HG03469 (cell line): ENCODE results near the gene SHQ1.
"Not testable (repeated sequence)": the region's sequence is repeated elsewhere in the genome, so short reads cannot be mapped to it uniquely, and the experiment has no call there.

ENCODE experiments used
- ATAC-seq: cut with Tn5 transposase; IDR thresholded peaks from one replicate; pipeline ENCODE4 v1.9.1; 2021; ENCODE audit warnings: mild to moderate bottlenecking, moderate library complexity, moderate number of reproducible peaks; ENCODE audit not compliant: unreplicated experiment

Gene SHQ1

GRCh38 chr3:72722930-72723726 lies 125.1 kb downstream of the SHQ1 start:
- no peak for ATAC-seq

GRCh38 chr3:72721683-72722381 lies 126.4 kb downstream of the SHQ1 start:
- ATAC-seq = no peak

- ATAC-seq = no peak
Measured at GRCh38 chr3:72720566-72720965, 127.7 kb downstream of the SHQ1 start.

GRCh38 chr3:72719137-72719536 lies 129.1 kb downstream of the SHQ1 start:
- no peak for ATAC-seq

GRCh38 chr3:72714135-72714534 lies 134.1 kb downstream of the SHQ1 start:
- ATAC-seq = not testable (repeated sequence)

- not testable (repeated sequence) for ATAC-seq
Measured at GRCh38 chr3:72710471-72710870, 137.8 kb downstream of the SHQ1 start.

- ATAC-seq = no peak
Measured at GRCh38 chr3:72708441-72708840, 139.8 kb downstream of the SHQ1 start.

- ATAC-seq = no peak
Measured at GRCh38 chr3:72702997-72703396, 145.2 kb downstream of the SHQ1 start.

- no peak for ATAC-seq
Measured at GRCh38 chr3:72702390-72702789, 145.9 kb downstream of the SHQ1 start.

GRCh38 chr3:72700106-72700505 lies 148.1 kb downstream of the SHQ1 start:
- ATAC-seq = no peak

- ATAC-seq = no peak
Measured at GRCh38 chr3:72699631-72700030, 148.6 kb downstream of the SHQ1 start.
